ENCODE data around the gene DOCK4. TPM values are rescaled to one million over a fixed set of nuclear protein-coding genes. Genes with fewer than 3 reads are reported as not detected.

Gene DOCK4
- total RNA-seq, 4 donors from 2014 or later: 8.2 to 9.0 (median 8.6) TPM

GRCh38 chr7:111755383-111755782 is 450.8 kb downstream of the DOCK4 start:
- intact Hi-C loops (cut with DNase I; ENCODE audit: low total_unique reads): no loop called here
- 92 to 93% methylated on average over 6 of the region's 6 CpGs for WGBS, 2 donors
- DNase-seq (ENCODE audit: low spot score in 2 of 2): no peak
- TF ChIP-seq POLR2A (IDR thresholded peaks at IDR 0.05): no peak
- TF ChIP-seq, protein P1, sequence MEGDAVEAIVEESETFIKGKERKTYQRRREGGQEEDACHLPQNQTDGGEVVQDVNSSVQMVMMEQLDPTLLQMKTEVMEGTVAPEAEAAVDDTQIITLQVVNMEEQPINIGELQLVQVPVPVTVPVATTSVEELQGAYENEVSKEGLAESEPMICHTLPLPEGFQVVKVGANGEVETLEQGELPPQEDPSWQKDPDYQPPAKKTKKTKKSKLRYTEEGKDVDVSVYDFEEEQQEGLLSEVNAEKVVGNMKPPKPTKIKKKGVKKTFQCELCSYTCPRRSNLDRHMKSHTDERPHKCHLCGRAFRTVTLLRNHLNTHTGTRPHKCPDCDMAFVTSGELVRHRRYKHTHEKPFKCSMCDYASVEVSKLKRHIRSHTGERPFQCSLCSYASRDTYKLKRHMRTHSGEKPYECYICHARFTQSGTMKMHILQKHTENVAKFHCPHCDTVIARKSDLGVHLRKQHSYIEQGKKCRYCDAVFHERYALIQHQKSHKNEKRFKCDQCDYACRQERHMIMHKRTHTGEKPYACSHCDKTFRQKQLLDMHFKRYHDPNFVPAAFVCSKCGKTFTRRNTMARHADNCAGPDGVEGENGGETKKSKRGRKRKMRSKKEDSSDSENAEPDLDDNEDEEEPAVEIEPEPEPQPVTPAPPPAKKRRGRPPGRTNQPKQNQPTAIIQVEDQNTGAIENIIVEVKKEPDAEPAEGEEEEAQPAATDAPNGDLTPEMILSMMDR (IDR thresholded peaks at IDR 0.05): no peak
- no peak overlapping the region for H3K4me3 ChIP-seq (ENCODE audit: low read depth, poor library complexity, severe bottlenecking)

DNA sequence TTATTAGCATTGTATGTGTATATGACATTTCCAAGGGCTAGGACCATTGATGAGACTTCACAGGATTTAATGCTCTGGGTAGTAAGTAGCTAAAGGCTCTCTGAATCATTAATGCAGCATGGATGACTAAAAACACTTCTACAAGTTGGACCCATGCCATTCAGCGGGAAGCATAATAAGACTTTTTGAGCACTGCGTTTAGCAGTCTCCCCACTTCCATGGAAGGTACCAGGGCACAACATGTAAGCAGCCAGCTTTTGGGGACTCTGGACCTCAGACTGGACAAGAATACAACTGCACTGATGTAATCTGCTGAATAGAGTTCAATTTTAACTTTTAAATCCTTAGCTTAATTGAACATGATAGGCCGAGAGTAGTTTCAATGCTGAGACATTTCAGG is 452.2 kb downstream of the DOCK4 start:
- intact Hi-C loops (cut with DNase I; ENCODE audit: low total_unique reads): no loop called here
- no peak for TF ChIP-seq POLR2A (IDR thresholded peaks at IDR 0.05)
- TF ChIP-seq, protein P1 (IDR thresholded peaks at IDR 0.05): no peak
- WGBS, 2 donors: 70 to 88% methylated on average over 3 of the region's 3 CpGs
- no peak overlapping the region for H3K4me3 ChIP-seq (ENCODE audit: low read depth, poor library complexity, severe bottlenecking)
- no peak for DNase-seq (ENCODE audit: low spot score in 2 of 2)

- no peak for TF ChIP-seq POLR2A (IDR thresholded peaks at IDR 0.05)
- TF ChIP-seq, protein P1 (IDR thresholded peaks at IDR 0.05): no peak
- H3K4me3 ChIP-seq (ENCODE audit: low read depth, poor library complexity, severe bottlenecking): no peak overlapping the region
- DNase-seq (ENCODE audit: low spot score in 2 of 2): peak in 1 of 2 donors; percentile 90
- 33 to 35% methylated on average over 4 of the region's 4 CpGs for WGBS, 2 donors
- intact Hi-C loops (cut with DNase I; ENCODE audit: low total_unique reads): no loop called here
These were observed 454.1 kb downstream of the DOCK4 start for GRCh38 chr7:111752022-111752582.

DNA sequence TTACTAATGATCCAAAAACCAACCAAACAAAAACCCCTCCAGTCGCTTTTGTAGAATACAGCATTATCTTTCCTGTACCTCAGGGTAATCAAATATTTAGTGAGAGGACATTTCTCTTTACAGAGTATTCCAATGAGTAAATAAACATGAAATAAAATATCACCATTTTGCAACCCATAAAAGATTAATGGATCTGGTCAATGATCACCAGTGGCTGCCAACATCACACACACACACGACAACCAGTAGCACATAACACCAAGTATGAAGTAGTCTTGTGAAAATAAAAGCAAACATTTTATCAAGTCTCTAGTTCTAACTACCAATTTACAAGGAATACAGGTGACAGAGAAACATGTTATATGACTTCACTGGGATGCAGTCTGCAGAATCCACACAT is 455.3 kb downstream of the DOCK4 start:
- WGBS, 2 donors: 90 to 96% methylated on average over 2 of the region's 2 CpGs
- intact Hi-C loops (cut with DNase I; ENCODE audit: low total_unique reads): no loop called here
- no peak for DNase-seq (ENCODE audit: low spot score in 2 of 2)
- no peak for TF ChIP-seq POLR2A (IDR thresholded peaks at IDR 0.05)
- TF ChIP-seq, protein P1 (IDR thresholded peaks at IDR 0.05): no peak
- no peak overlapping the region for H3K4me3 ChIP-seq (ENCODE audit: low read depth, poor library complexity, severe bottlenecking)

DNA sequence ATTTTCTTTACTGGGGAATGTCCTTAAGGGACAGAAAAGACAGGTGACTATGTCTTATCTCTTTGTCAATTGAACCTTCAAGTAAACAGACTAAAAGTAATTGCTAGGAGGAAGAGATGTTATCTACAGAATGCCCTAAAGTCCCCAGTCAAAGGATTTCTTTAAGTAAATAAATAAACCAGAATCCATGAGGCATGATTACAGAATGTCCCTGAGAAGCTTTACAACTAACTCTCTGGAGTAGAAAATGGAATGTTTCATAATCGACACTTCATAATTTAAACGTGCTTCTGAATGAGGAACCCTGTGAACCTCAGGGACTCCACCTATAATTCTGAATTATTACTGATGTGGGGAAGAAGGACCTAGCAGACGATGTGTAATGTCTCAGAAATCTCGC is 456.0 kb downstream of the DOCK4 start:
- DNase-seq (ENCODE audit: low spot score in 2 of 2): no peak
- TF ChIP-seq POLR2A (IDR thresholded peaks at IDR 0.05): no peak
- TF ChIP-seq, protein P1 (IDR thresholded peaks at IDR 0.05): no peak
- intact Hi-C loops (cut with DNase I; ENCODE audit: low total_unique reads): no loop called here
- 72 to 74% methylated on average over 4 of the region's 4 CpGs for WGBS, 2 donors
- H3K4me3 ChIP-seq (ENCODE audit: low read depth, poor library complexity, severe bottlenecking): no peak overlapping the region

DNA sequence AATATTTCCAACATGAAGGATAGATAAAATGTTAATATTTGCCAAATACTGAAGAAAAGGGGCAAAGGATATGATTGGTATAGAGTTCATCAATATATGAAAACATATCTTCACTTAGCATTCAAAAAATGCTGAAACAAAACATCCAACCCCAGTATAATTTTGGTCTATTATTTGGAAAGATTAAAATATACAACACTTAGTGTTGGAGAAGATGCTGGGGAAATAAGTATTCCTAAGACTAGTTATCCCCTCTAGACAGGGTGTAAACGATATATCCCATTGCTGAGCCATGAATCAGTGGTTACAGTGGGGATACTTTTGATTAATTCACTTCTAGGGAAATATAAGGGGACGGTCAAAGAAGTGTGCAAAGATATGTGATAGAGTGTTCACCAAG is 456.6 kb downstream of the DOCK4 start:
- intact Hi-C loops (cut with DNase I; ENCODE audit: low total_unique reads): loop anchor here (10.0 kb wide), 2 partner anchors 665 to 745 kb away; no protein-coding TSS in a partner anchor
- DNase-seq (ENCODE audit: low spot score in 2 of 2): no peak
- TF ChIP-seq, protein P1 (IDR thresholded peaks at IDR 0.05): no peak
- TF ChIP-seq POLR2A (IDR thresholded peaks at IDR 0.05): no peak
- no peak overlapping the region for H3K4me3 ChIP-seq (ENCODE audit: low read depth, poor library complexity, severe bottlenecking)
- 91% methylated on average over 2 of the region's 2 CpGs for WGBS, 2 donors
